ENCODE data around the gene EGFR.

EGFR gene

DNA sequence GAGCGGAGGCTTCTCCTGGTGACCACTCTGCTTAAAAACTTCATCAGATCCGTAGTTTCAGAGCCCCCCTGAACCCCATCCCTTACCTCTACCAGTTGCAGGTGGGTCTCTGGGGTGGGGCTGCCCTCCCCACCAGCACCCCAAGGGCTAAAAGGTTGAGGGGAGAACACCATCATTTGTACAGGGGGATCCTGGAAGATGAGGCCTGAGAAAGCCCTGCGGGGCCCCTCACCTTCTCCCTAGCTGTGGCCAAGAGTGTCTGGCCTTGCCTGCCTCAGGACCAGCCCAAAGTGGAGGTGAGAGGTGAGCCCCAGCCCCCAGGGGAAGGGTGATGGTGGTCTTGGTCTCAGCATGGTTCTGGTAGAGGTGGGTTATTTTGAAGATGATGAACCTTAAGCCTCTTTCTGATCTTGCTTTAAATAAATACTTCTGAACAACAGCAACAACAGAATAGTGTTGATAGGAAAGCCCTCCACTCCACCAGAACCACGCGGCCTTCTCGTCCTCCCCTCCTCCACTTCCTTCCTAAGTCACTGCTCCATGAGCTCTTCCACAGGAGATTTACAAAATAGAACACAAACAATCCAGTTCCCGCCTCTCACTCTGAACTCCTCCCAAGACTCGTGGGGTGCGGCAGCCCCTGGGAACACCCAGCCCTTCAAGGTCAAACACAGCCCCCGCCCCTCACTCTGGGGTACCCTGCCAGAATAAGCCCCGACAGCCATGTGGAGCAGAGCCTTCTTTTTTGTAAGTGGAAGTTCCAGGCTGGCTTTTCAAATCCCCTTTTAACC, 169.1 kb downstream of the EGFR start:
- Histone ChIP-seq H3K27ac (ENCODE audit: low read depth, low read length) (peak overlapping the region; percentile 43), H3K9me3 (ENCODE audit: control insufficient read depth, insufficient read depth, low read length) (no peaks in the 10 kb centered on the region), H3K36me3 (ENCODE audit: control insufficient read depth, insufficient read depth, low read length) (no peaks in the 10 kb centered on the region), H3K4me3 (ENCODE audit: low read depth, low read length) (no peak overlapping the region), H3K9ac (ENCODE audit: low read depth, low read length) (no peak overlapping the region), H3K4me1 (ENCODE audit: control insufficient read depth, insufficient read depth, low read length) (peaks cover 43% of the 10 kb centered on the region), H3K27me3 (ENCODE audit: control insufficient read depth, insufficient read depth, low read length) (no peaks in the 10 kb centered on the region)

- H3K4me1 ChIP-seq (ENCODE audit: control insufficient read depth, insufficient read depth, low read length), result peaks cover 51% of the 10 kb centered on the region
- H3K27ac ChIP-seq (ENCODE audit: low read depth, low read length), result peak overlapping the region; percentile 51
- H3K36me3 ChIP-seq (ENCODE audit: control insufficient read depth, insufficient read depth, low read length), result no peaks in the 10 kb centered on the region
- no peak overlapping the region for H3K9ac ChIP-seq (ENCODE audit: low read depth, low read length)
- no peaks in the 10 kb centered on the region for H3K9me3 ChIP-seq (ENCODE audit: control insufficient read depth, insufficient read depth, low read length)
- H3K27me3 ChIP-seq (ENCODE audit: control insufficient read depth, insufficient read depth, low read length), result no peaks in the 10 kb centered on the region
- H3K4me3 ChIP-seq (ENCODE audit: low read depth, low read length), result no peak overlapping the region
Measured at GRCh38 chr7:55188590-55189138, 169.8 kb downstream of the EGFR start.

DNA sequence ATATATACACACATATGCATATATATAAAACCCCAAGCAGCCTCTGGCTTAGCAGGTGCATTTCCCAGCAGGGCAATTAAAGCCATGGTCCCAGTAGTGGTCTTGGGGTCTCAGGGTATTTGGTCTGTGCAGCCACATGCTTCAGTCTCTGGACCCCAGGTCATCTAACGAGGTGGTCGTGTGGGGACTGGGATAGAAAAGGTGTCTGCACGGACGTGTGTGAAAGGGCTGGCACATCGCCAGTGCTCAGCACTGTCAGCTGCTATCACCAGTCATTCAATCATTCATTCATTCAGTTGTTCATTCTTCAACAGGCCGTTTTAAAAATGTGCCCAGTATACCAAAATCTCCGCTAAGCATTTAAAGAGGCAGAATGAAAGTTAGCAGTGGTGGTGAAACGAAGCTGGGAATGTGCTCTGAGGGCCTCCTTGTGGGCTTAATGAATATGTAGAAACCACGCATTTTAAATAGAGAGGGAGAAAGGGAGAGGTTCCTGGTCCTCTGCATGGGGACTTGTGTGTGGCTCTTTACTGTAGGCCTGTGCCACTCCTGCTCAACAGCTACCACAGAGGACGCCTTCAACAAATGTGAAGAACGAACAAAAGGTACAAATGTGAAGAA, 170.4 kb downstream of the EGFR start:
- H3K9me3 ChIP-seq (ENCODE audit: control insufficient read depth, insufficient read depth, low read length), result no peaks in the 10 kb centered on the region
- H3K4me3 ChIP-seq (ENCODE audit: low read depth, low read length), result no peak overlapping the region
- peaks cover 53% of the 10 kb centered on the region for H3K4me1 ChIP-seq (ENCODE audit: control insufficient read depth, insufficient read depth, low read length)
- H3K27me3 ChIP-seq (ENCODE audit: control insufficient read depth, insufficient read depth, low read length), result no peaks in the 10 kb centered on the region
- H3K9ac ChIP-seq (ENCODE audit: low read depth, low read length), result no peak overlapping the region
- no peaks in the 10 kb centered on the region for H3K36me3 ChIP-seq (ENCODE audit: control insufficient read depth, insufficient read depth, low read length)
- H3K27ac ChIP-seq (ENCODE audit: low read depth, low read length), result peak overlapping the region; percentile 51

- Histone ChIP-seq H3K27ac (ENCODE audit: low read depth, low read length) (no peak overlapping the region), H3K4me1 (ENCODE audit: control insufficient read depth, insufficient read depth, low read length) (peaks cover 53% of the 10 kb centered on the region)
Measured at GRCh38 chr7:55189878-55190436, 171.1 kb downstream of the EGFR start.

GRCh38 chr7:55190511-55191160, 171.8 kb downstream of the EGFR start:
- Histone ChIP-seq H3K36me3 (ENCODE audit: control insufficient read depth, insufficient read depth, low read length) (no peaks in the 10 kb centered on the region), H3K4me3 (ENCODE audit: low read depth, low read length) (no peak overlapping the region), H3K9me3 (ENCODE audit: control insufficient read depth, insufficient read depth, low read length) (no peaks in the 10 kb centered on the region)

More at GRCh38 chr7:55189878-55190436, 171.1 kb downstream of the EGFR start:
- no peaks in the 10 kb centered on the region for H3K36me3 ChIP-seq (ENCODE audit: control insufficient read depth, insufficient read depth, low read length)
- H3K9me3 ChIP-seq (ENCODE audit: control insufficient read depth, insufficient read depth, low read length), result no peaks in the 10 kb centered on the region
- H3K4me3 ChIP-seq (ENCODE audit: low read depth, low read length), result no peak overlapping the region
- no peaks in the 10 kb centered on the region for H3K27me3 ChIP-seq (ENCODE audit: control insufficient read depth, insufficient read depth, low read length)
- H3K9ac ChIP-seq (ENCODE audit: low read depth, low read length), result no peak overlapping the region

DNA sequence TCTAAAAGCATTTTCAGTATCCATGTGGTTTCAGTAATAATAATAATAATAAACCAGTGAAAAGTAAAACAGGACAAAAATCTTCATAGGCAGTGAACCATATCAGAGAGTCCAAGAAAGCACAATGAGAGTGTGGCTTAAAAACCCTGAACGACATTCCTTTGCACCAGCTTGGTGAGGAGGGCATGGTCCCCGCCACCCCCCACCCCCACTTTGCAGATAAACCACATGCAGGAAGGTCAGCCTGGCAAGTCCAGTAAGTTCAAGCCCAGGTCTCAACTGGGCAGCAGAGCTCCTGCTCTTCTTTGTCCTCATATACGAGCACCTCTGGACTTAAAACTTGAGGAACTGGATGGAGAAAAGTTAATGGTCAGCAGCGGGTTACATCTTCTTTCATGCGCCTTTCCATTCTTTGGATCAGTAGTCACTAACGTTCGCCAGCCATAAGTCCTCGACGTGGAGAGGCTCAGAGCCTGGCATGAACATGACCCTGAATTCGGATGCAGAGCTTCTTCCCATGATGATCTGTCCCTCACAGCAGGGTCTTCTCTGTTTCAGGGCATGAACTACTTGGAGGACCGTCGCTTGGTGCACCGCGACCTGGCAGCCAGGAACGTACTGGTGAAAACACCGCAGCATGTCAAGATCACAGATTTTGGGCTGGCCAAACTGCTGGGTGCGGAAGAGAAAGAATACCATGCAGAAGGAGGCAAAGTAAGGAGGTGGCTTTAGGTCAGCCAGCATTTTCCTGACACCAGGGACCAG, 172.5 kb downstream of the EGFR start:
- Histone ChIP-seq H3K4me1 (ENCODE audit: control insufficient read depth, insufficient read depth, low read length) (peaks cover 53% of the 10 kb centered on the region), H3K9me3 (ENCODE audit: control insufficient read depth, insufficient read depth, low read length) (no peaks in the 10 kb centered on the region), H3K27ac (ENCODE audit: low read depth, low read length) (peak overlapping the region; percentile 82), H3K27me3 (ENCODE audit: control insufficient read depth, insufficient read depth, low read length) (no peaks in the 10 kb centered on the region), H3K9ac (ENCODE audit: low read depth, low read length) (no peak overlapping the region), H3K36me3 (ENCODE audit: control insufficient read depth, insufficient read depth, low read length) (no peaks in the 10 kb centered on the region), H3K4me3 (ENCODE audit: low read depth, low read length) (no peak overlapping the region)

More at GRCh38 chr7:55190511-55191160, 171.8 kb downstream of the EGFR start:
- Histone ChIP-seq H3K27me3 (ENCODE audit: control insufficient read depth, insufficient read depth, low read length) (no peaks in the 10 kb centered on the region), H3K9ac (ENCODE audit: low read depth, low read length) (no peak overlapping the region), H3K4me1 (ENCODE audit: control insufficient read depth, insufficient read depth, low read length) (peaks cover 53% of the 10 kb centered on the region), H3K27ac (ENCODE audit: low read depth, low read length) (no peak overlapping the region)

DNA sequence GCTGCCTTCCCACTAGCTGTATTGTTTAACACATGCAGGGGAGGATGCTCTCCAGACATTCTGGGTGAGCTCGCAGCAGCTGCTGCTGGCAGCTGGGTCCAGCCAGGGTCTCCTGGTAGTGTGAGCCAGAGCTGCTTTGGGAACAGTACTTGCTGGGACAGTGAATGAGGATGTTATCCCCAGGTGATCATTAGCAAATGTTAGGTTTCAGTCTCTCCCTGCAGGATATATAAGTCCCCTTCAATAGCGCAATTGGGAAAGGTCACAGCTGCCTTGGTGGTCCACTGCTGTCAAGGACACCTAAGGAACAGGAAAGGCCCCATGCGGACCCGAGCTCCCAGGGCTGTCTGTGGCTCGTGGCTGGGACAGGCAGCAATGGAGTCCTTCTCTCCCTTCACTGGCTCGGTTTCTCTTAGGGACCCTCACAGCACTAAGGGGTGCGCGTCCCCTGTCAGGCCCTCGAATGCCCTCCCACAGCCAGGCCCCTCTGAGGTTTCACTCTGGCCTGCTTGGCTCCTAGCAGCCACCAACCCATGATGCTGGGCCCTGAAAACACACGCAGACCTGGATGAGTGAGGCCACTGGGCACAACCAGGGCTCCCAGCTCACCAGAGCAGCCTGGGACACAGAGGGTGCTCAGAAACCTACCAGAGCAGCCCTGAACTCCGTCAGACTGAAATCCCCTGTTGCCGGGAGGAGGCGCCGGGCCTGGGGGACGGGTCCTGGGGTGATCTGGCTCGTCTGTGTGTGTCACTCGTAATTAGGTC, 173.3 kb downstream of the EGFR start:
- Histone ChIP-seq H3K36me3 (ENCODE audit: control insufficient read depth, insufficient read depth, low read length) (no peaks in the 10 kb centered on the region), H3K4me1 (ENCODE audit: control insufficient read depth, insufficient read depth, low read length) (peaks cover 53% of the 10 kb centered on the region), H3K9ac (ENCODE audit: low read depth, low read length) (no peak overlapping the region), H3K9me3 (ENCODE audit: control insufficient read depth, insufficient read depth, low read length) (no peaks in the 10 kb centered on the region), H3K27me3 (ENCODE audit: control insufficient read depth, insufficient read depth, low read length) (no peaks in the 10 kb centered on the region), H3K4me3 (ENCODE audit: low read depth, low read length) (no peak overlapping the region), H3K27ac (ENCODE audit: low read depth, low read length) (peak overlapping the region; percentile 82)

DNA sequence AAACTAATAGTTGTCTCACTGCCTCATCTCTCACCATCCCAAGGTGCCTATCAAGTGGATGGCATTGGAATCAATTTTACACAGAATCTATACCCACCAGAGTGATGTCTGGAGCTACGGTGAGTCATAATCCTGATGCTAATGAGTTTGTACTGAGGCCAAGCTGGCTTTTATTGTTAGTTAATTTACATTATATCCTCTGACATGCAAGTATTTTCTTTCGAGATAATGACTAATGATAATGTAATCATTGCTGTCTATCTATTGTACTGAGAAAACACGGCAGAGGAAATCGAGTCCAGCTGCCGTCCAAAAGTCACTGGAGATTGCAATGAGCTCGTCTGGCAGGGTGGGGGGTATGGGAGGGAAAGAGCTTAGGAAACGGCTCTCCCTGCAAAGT, 173.9 kb downstream of the EGFR start:
- H3K9ac ChIP-seq (ENCODE audit: low read depth, low read length), result no peak overlapping the region
- no peaks in the 10 kb centered on the region for H3K36me3 ChIP-seq (ENCODE audit: control insufficient read depth, insufficient read depth, low read length)
- H3K4me1 ChIP-seq (ENCODE audit: control insufficient read depth, insufficient read depth, low read length), result peaks cover 53% of the 10 kb centered on the region
- no peaks in the 10 kb centered on the region for H3K27me3 ChIP-seq (ENCODE audit: control insufficient read depth, insufficient read depth, low read length)
- H3K27ac ChIP-seq (ENCODE audit: low read depth, low read length), result peak overlapping the region; percentile 82
- H3K4me3 ChIP-seq (ENCODE audit: low read depth, low read length), result no peak overlapping the region
- no peaks in the 10 kb centered on the region for H3K9me3 ChIP-seq (ENCODE audit: control insufficient read depth, insufficient read depth, low read length)

DNA sequence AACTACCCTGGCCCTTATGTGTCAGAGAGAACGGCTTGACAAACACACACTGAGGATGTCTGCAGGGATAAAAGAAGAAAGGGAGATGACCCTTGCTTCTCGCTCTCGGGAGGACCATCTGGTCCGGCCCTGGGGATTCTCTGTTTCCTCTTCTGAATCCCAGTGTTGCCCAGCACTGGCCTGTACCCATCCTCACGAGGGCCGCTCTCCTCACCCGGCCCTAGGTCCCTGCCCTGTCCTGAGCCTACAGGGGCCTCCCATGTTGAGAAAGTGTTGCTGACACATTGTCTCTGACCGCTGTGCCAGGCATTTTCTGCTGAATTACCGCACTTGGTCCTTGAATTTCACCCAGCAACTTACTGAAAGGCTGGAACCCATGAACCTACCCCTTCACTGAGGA, 174.4 kb downstream of the EGFR start:
- Histone ChIP-seq H3K9ac (ENCODE audit: low read depth, low read length) (no peak overlapping the region), H3K27ac (ENCODE audit: low read depth, low read length) (peak overlapping the region; percentile 82), H3K9me3 (ENCODE audit: control insufficient read depth, insufficient read depth, low read length) (no peaks in the 10 kb centered on the region), H3K4me3 (ENCODE audit: low read depth, low read length) (no peak overlapping the region), H3K4me1 (ENCODE audit: control insufficient read depth, insufficient read depth, low read length) (peaks cover 53% of the 10 kb centered on the region), H3K27me3 (ENCODE audit: control insufficient read depth, insufficient read depth, low read length) (no peaks in the 10 kb centered on the region), H3K36me3 (ENCODE audit: control insufficient read depth, insufficient read depth, low read length) (no peaks in the 10 kb centered on the region)

DNA sequence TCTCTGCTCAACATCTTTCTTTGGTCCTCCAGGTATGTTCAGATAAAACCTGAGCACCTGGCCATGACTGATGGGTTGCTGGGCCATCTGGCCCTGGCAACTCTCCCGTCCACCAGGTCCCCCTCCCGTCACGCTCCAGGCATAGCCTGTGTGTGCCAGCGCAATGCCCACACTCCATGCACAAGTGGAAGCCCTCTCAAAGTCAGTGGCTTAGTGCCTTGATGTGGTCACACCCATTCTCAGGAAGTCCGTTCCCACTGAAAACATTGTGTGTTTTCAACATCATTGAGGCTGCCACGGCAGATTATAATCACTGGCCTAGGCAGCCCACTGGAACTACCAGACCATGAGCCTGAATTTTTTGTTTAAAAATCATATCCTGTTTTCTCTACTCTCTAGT, 175.7 kb downstream of the EGFR start:
- no peaks in the 10 kb centered on the region for H3K9me3 ChIP-seq (ENCODE audit: control insufficient read depth, insufficient read depth, low read length)
- no peak overlapping the region for H3K4me3 ChIP-seq (ENCODE audit: low read depth, low read length)
- H3K36me3 ChIP-seq (ENCODE audit: control insufficient read depth, insufficient read depth, low read length), result no peaks in the 10 kb centered on the region
- H3K27me3 ChIP-seq (ENCODE audit: control insufficient read depth, insufficient read depth, low read length), result no peaks in the 10 kb centered on the region
- H3K9ac ChIP-seq (ENCODE audit: low read depth, low read length), result no peak overlapping the region
- H3K4me1 ChIP-seq (ENCODE audit: control insufficient read depth, insufficient read depth, low read length), result peaks cover 43% of the 10 kb centered on the region
- H3K27ac ChIP-seq (ENCODE audit: low read depth, low read length), result no peak overlapping the region
